ENCODE measurements around the gene KIF6.
"Not testable (repeated sequence)": the region's sequence is repeated elsewhere in the genome, so short reads cannot be mapped to it uniquely, and the experiment has no call there.

The KIF6 gene

GRCh38 chr6:39302669-39303424, 422.4 kb downstream of the KIF6 start:
- DNase-seq (ENCODE audit: extremely low read depth in 1 of 2, low read depth in 1 of 2) = peak; percentile 66 to 81

- DNase-seq (ENCODE audit: extremely low read depth in 1 of 2, low read depth in 1 of 2) = no peak
These were observed 423.2 kb downstream of the KIF6 start for GRCh38 chr6:39302011-39302410.

- no peak for DNase-seq (ENCODE audit: extremely low read depth in 1 of 2, low read depth in 1 of 2)
These were observed 423.6 kb downstream of the KIF6 start for GRCh38 chr6:39301606-39302005.

- DNase-seq (ENCODE audit: extremely low read depth in 1 of 2, low read depth in 1 of 2) = no peak
These were observed 424.5 kb downstream of the KIF6 start for GRCh38 chr6:39300739-39301138.

- no peak for DNase-seq (ENCODE audit: extremely low read depth in 1 of 2, low read depth in 1 of 2)
These were observed 427.1 kb downstream of the KIF6 start for GRCh38 chr6:39298061-39298460.

DNA sequence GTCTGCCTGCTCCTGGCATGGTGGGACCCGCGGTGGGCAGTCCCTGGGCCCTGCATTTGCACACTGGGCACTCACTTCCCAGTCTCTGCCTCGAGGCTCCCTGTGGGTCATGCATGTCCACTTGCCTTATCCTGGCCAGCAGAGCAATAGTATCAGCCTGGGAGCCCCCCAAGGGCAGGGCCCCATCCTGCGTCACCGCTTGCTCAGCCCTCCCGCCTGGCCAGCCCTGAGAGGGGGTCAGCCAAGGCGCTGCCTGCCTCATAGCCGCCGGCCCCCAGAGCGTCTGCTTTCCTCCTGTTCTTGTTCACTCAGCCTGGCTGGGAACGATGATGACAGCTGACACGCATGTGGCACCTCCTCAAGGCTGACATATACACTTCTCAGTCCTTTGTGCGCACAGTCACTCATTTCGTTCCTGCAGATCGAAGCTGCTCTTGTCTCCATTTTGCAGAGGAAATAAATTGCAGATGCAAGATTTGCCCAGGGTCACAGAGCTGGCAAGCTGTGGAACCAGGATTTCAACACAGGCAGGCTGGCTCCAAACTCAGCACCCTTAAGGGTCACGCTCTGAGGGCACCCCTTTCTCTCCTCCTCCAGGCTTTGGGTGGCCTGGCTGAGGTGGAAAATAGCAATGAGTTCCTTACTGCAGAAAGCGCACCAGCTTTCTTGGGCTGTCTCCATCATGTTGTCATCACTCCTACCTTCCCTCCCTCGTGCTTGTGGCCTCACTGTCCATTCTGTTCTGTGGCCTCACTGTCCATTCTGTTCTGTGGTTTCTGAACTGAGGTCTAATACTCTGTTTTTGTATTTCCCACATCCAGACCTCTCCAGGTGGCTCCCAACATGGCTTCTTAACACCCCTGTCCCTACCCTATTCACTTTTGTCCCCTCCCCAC, 428.2 kb downstream of the KIF6 start:
- DNase-seq (ENCODE audit: extremely low read depth in 1 of 2, low read depth in 1 of 2) = no peak

DNA sequence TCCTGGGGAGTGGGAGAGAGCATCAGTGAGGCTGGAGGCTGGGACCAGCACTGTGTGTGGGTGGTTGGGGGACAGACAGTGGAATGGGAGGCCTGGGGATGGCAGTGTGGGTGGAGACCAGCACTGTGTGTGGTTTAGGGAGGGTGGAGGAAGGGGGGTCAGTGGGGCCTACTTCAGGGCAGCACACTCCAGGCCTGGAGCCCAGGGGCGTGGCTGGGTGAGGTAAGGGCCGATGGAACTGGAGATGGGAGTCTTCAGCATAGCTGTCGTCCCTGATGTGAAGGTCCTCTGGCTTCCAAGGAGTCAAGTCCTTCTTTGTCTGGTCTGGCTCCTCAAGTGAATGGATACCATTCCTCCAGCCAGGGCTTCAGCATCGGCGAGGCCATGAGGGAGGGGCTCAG, 429.6 kb downstream of the KIF6 start:
- DNase-seq (ENCODE audit: extremely low read depth in 1 of 2, low read depth in 1 of 2) = no peak

GRCh38 chr6:39294899-39295298, 430.3 kb downstream of the KIF6 start:
- DNase-seq (ENCODE audit: extremely low read depth in 1 of 2, low read depth in 1 of 2) = no peak

DNA sequence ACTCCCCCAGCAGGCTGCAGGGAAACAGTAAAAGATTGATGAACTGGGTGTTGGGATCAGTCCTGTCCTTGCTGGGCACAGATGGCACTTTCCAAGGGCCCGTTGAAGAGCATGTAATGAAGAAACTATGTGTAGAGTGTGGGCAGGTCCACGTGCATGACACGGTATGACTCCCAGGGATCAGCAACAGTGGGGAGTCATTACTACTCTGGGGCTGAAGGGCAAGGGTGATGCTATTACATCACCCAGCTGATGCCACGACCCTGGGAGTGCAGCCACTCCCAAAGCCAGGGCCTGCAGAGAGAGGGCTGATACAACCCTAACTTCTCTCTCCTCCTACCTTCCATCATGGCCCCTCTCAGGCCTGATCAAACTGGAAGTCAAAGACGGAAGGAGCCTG, 431.1 kb downstream of the KIF6 start:
- DNase-seq (ENCODE audit: extremely low read depth in 1 of 2, low read depth in 1 of 2) = no peak

DNA sequence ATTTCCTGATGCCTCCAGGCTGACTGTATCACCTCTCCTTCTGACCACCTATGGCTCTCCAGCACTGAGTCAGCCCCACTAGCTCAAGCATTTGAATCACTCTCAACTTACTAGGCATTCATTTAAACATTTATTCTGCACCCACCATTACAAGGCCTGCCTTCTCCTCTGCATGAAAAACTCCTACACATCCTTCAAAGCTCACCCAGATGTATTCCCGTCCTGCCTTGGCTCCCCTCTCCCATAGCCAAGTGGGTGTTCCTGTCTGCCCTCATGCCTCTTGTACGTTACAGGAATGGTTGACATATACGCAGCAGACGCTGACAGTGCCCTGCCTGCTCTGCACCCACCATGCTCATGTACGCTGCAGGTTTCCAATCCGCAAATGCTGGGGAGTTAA, 432.6 kb downstream of the KIF6 start:
- no peak for DNase-seq (ENCODE audit: extremely low read depth in 1 of 2, low read depth in 1 of 2)

DNA sequence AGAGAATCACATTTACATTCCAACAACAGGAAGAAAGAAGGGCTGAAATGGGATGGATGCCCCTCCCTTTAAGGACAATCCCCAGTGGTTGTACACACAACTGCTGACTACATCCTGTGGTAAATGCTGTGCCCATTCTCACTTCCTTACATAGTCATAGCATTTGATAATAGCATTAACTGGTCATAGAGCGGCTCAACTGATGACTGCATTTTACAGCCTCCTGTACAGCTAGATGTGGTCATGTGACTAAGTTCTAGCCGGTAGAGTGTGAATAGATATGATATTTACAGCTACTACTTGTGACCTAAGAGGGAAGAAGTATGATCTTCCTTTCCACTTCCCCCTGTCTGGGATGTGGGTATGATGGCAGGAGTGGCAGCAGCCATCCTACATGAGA, 435.7 kb downstream of the KIF6 start:
- DNase-seq (ENCODE audit: extremely low read depth in 1 of 2, low read depth in 1 of 2) = no peak

- DNase-seq (ENCODE audit: extremely low read depth in 1 of 2, low read depth in 1 of 2) = no peak
These were observed 437.6 kb downstream of the KIF6 start for GRCh38 chr6:39287601-39288000.

GRCh38 chr6:39286596-39286995, 438.6 kb downstream of the KIF6 start:
- DNase-seq (ENCODE audit: extremely low read depth in 1 of 2, low read depth in 1 of 2) = not testable (repeated sequence)

GRCh38 chr6:39282774-39283173, 442.4 kb downstream of the KIF6 start:
- DNase-seq (ENCODE audit: extremely low read depth in 1 of 2, low read depth in 1 of 2) = no peak

GRCh38 chr6:39281312-39281980, 443.8 kb downstream of the KIF6 start:
- no peak for DNase-seq (ENCODE audit: extremely low read depth in 1 of 2, low read depth in 1 of 2)

GRCh38 chr6:39280247-39280731, 444.9 kb downstream of the KIF6 start:
- no peak for DNase-seq (ENCODE audit: extremely low read depth in 1 of 2, low read depth in 1 of 2)
